A673 (cell line): ENCODE data around the gene KCNMA1.

Experiments
- CTCF ChIP-seq: fragments of 300-800, 200-600 bp; sonication (generic); conservative IDR thresholded peaks from 2 replicates; pipeline ENCODE4 v1.5.1; 2017; ENCODE audit warnings: low read depth, mild to moderate bottlenecking, antibody characterized with exemption, low read length, moderate library complexity, mixed read lengths
- EZH2 ChIP-seq: fragments of 200-600 bp; sonication (generic); IDR thresholded peaks from 2 replicates; pipeline ENCODE4 v1.6.1; 2017; ENCODE audit warnings: borderline replicate concordance, low read depth, mild to moderate bottlenecking, mixed read lengths, antibody characterized with exemption, low read length; ENCODE audit not compliant: poor library complexity, severe bottlenecking

DNA sequence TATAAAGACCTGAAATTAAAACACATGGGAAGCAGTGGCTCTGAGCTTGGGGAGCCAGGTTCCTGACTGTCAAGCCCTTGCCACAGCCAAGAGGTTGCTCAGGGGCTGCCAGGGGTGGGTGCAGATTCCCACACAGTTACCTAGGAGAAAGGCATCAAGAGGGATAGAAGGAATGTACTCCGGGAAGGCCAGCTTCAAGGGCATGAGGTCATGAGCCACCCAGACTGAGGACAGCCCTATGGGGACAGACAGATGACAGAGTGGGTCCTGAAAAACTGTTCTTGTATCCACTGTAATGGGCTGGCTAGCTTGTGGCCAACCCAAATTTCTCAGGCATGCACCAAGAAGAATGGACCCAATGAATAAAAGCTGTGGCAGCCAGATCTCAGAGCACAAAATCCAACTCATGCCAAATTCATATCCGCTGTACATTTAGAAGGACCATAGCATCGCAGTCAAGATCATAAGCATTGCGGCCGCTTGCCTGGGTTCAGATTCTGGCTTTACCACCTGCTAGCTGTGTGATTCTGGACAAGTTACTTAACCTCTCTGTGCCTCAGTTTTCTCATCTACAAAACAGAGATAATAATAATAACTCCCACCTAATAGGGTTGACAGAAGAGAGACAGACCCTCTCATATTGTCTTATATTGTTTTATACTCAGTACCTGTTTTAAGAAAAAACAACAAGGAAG lies 44.9 kb upstream of the KCNMA1 start:
- no peak for TF ChIP-seq CTCF
- no peak for TF ChIP-seq EZH2
